GM18951 (cell line): ENCODE results near the gene CFHR4.
"Not testable (repeated sequence)": the region's sequence is repeated elsewhere in the genome, so short reads cannot be mapped to it uniquely, and the experiment has no call there.

ENCODE experiments used
- POLR2A ChIP-seq: IDR thresholded peaks from 4 replicates; pipeline ENCODE4 v1.6.1; 2011; ENCODE audit warnings: mild to moderate bottlenecking; ENCODE audit not compliant: insufficient read length, insufficient read depth; ENCODE audit errors: extremely low read depth
- in situ Hi-C: fragments of 300-500 bp; cut with MboI; formaldehyde crosslinking; loops from one replicate; pipeline ENCODE4 v1.12.0; 2022; ENCODE audit warnings: low sequenced_read_pairs, mixed read lengths, inconsistent platforms; ENCODE audit not compliant: unreplicated experiment

Gene CFHR4

DNA sequence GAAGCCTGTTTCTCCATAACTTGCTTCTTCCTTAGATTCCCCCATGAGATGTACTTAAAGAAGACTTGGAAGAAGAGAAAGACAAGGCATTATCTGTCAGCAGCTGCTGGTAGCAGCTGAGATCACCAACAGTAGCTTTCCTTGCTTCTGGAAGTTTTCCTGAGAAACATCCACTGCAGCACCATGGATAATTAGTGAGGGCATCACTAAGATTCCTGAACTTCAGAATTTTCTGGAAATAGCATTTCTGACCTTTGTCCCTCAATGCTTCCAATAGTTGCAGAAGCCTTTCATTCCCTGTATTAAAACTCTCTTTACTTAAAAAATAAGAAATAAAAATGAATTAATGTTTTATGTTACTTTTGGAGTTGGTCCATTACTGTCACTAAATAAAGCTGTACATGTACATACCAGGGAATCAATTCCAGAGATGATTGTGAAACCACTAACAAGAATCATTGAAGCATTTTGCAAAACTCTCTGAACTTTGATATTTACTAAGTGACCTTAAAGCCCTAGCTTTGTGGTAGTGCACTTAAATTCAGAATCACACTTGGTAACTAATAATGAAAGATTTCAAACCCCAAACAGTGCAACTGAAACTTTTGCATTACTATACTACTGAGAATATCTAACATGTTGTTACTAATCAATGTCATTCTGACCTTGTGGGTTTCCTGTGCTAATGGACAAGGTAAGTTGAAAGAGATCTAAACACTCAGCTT is at the start of gene CFHR4:
Gene CFHR4 (plus strand): TSS at position 538 of the 725 bp plus-strand sequence. CDS start 99 bp downstream, at position 637.
- TF ChIP-seq POLR2A: no peak
- in situ Hi-C loops: no loop called here

DNA sequence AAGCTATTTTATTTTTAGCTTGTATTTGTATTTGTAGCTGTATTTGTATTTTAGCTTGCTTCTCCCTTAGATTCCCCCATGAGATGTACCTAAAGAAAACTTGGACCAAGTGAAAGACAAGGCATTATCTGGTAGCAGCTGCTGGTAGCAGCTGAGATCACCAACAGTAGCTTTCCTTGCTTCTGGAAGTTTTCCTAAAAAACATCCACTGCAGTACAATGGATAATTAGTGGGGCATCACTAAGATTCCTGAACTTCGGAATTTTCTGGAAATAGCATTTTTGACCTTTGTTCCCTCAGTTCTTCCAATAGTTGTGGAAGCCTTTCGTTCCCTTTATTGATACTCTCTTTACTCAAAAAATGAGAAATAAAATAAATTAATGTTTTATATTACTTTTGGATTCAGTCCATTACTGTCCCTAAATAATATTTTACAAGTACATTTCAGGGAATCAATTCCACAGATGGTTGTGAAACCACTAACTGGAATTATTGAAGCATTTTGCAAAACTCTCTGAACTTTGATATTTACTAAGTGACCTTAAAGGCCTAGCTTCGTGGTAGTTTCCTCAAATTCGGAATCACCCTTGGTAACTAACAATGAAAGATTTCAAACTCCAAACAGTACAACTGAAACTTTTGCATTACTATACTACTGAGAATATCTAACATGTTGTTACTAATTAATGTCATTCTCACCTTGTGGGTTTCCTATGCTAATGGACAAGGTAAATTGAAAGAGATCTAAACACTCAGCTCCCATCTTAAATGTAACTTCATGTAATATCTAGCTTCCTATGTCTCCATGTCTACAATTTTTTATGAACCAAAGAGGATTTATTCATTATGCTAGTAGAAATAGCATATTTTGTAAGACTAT is 38.0 kb upstream of the CFHR4 start:
- in situ Hi-C loops: loop anchor here (5.0 kb wide), 1 partner anchor 88 kb away; no protein-coding TSS in a partner anchor

DNA sequence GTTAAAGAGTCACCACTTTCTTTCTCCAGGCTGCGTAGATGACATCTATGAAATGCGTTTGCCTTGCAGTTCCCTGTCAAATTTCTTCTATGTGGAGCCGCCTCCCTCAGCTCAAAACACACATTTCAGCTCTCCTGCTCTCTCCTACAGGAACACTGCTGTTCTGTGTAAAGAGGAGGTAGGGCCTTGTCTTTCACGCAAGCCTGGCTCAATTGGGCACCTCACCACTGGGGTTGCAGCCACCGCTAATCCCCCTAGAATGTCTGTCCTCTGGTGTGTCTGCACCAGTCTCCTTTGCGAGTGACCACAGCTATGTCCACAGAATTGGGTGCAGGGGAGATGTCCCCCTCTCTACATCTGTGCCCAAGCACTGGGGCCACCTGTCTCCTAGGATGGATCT is 31.8 kb upstream of the CFHR4 start:
- TF ChIP-seq POLR2A: no peak

DNA sequence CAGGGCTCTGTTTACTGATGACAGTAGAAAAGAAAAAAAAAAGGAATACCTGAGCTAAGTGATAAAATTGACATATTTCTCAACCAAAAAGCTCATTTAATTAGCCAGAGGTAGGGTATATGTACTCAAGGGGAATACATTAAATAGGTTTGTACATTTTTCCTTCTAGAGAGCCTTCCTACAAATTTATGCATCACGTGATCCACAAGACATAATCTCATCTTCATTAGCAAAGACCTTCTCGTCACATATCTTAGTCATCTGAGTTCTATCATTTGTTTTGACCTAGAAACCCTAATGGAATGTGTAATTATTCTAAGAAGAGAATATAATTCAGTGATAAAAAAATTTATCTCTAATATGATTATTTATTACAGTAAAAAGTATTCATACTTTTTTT is 30.7 kb upstream of the CFHR4 start:
- in situ Hi-C loops: no loop called here

More for the DNA sequence above, 31.8 kb upstream of the CFHR4 start:
- in situ Hi-C loops: no loop called here

DNA sequence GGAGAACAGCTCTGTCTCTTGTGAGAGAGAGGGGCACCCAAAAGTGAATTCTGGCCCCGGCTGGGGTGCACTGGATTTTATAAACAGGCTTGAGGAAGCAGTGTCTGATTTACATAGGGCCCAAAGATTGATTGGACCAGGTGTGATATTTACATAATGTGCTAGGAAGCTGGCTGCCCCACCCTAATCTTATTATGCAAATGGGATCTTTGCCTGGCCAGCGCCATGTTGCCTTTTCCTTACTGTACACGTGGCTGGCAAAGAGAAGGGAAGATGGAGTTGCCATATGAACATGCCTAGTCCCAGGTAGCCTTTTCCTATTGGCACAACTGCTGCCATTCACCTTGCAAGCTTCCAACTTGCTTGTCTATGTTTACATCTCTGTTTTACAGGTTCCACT is 29.0 kb upstream of the CFHR4 start:
- in situ Hi-C loops: no loop called here
- TF ChIP-seq POLR2A: no peak

More for the DNA sequence above, 30.7 kb upstream of the CFHR4 start:
- no peak for TF ChIP-seq POLR2A

DNA sequence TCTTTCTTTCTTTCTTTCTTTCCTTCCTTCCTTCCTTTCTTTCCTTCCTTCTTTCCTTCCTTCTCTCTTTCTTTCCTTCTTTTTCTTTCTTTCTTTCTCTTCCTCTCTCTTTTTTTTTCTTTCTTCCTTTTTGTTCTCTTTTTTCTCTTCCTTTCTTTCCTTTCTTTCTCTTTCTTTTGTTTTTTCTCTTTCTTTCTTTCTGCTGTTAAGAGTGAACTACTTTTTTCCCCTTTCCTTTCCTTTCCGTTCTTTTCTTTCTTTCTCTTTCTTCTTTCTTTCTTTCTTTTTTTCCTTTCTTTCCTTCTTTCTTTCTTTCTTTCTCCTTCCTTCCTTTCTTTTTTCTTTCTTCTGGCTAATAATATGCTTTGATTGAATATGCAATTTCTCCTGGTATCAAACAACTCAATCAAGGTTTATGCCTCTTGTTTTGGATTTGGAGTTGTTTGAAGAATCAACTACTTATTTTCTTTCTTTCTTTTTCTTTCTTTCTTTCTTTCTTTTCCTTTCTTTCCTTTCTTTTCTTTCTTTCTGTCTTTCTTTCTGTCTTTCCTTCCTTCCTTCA is 27.4 kb upstream of the CFHR4 start:
- TF ChIP-seq POLR2A: no peak
- in situ Hi-C loops: no loop called here

DNA sequence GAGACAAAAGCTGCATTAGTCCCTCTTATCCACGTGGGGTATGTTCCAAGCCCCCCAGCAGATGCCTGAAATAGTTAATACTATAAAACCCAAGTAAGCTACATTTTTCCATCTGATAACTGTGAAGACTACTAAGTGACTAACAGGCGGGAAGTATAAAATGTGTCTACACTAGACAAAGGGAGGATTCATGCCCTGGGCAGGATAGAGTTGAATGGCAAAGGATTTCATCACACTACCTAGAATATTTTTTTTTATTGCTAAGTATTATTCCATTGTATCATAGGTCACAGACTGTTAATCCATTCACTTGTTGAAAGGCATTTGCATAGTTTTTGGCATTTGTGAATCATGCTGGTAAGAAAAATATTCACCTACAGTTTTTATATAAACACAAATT is 26.4 kb upstream of the CFHR4 start:
- TF ChIP-seq POLR2A: no peak
- in situ Hi-C loops: no loop called here

DNA sequence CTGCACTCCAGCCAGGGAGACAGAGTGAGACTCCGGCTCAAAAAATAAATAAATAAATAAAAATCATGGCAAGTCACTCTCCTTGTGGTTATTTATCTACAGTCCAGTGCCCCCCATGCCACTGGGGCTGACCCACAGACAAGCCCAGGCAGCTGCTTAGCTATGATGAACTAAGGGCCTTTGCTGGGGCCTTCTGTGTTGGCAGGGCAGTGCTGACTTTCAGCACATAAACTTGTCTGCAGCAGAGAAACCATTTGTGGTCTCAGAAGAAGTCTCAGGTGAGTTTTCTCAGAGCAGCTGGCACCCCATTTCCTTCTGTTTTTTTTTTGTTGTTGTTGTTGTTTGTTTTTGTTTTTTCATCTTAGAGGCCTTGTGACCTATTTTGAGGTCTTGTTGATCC is 20.9 kb upstream of the CFHR4 start:
- TF ChIP-seq POLR2A: no peak
- in situ Hi-C loops: no loop called here

DNA sequence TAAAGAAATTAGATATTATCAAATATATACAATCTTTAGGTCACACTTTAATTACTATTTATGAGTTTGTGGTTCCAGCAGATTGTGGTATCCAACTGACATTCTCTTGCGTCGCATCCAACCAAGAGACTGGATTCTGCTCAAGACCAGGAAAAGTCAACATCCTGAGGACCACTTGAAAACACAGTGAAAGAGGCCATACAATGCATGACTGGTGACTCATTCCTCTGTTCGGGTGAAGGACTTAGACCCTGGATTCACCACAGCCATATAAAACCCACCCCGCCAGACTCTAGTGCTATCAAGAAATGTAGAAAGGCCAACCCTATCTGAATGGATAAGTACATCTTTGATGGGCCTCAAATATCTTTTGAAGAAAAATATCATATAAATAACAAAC is 14.5 kb upstream of the CFHR4 start:
- no peak for TF ChIP-seq POLR2A
- in situ Hi-C loops: no loop called here

DNA sequence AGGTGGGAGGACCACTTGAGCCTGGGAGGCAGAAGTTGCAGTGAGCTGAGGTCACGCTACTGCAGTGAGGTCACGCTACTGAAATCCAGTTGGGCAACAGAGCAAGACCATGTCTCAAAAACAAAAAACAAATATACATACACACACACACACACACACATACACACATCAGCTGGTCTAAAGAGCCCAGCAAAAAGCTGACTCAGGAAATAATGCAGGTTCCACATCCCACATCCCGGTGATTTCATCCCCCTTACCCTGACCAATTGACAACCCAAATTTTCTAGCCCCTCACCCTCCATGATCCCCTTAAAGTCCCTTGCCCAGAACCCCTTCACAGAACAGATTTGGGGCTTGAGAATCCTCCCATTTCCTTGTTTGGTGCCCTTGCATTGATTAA is 11.9 kb upstream of the CFHR4 start:
- TF ChIP-seq POLR2A: no peak
- in situ Hi-C loops: no loop called here

DNA sequence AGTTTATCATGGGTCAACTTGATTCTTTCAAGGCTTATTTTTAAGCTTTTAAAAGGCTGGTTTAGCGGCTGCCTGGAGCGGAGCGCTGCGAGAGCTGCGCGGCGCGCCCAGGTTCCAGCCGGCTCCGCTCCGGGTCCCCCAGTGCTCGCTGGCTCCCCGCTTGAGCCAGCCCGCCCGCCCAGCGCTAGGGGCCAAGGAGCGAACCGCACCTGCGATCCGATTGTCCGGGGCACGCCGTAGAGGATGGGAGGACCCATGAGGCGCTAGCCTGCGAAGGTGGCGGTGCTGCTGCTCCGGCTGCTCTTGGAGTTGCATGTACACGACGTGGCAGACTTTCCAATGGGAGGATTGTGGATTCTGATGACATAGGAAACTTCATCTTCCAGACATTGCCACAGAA is 9.9 kb upstream of the CFHR4 start:
- no peak for TF ChIP-seq POLR2A
- in situ Hi-C loops: no loop called here

DNA sequence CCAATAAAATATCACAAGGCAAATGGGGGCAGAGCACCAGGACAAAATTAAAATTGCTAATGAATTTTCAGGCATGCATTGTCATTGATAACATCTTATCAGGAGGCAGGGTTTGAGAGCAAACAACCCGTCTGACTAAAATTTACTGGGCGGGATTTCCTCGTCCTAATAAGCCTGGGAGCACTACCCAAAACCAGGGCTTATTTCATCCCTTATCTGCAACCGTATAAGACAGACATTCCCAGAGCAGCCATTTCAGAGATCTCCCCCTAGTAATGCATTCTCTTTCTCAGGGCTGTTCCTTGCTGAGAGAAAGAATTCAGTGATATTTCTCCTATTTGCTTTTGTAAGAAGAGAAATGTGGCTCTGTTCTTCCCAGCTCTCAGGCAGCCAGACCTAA is 1.3 kb upstream of the CFHR4 start:
- in situ Hi-C loops: not testable (repeated sequence)

DNA sequence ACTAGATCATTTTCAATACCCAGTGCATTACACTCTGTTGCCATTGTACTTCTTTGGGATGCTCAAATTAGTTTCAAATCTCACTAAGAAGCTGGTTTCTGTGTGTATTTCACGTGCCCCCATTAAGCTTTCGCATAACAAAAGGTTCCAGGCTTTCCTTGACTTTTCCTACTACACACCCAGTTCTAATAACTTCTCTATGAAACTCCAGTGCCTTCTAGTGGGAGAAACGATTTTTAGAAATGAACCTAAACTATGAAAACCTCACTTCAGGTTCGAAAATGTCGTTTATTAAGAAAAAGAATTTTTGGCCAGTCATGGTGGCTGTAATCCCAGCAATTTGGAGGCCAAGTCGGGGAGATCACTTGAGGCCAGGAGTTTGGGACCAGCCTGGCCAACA is 2.8 kb downstream of the CFHR4 start:
- TF ChIP-seq POLR2A: no peak
- in situ Hi-C loops: no loop called here

DNA sequence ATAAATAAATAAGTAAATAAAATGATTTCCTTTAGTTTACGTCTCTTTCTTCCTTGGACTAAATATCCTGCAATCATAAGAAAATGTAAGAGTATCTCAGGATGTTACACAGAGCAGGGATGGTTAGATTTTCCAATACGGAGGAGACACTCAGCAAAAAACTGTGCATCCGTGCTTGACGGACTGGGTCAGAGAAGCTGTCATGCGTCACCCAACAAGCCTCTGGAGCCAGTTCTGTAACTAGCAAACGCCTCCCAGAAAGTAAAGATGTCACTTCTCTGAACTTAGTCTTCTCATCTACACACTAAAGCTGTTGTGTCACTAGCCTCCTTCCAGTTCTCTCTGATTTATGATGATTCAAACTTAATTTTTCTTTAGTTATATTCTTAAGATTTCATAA is 3.4 kb downstream of the CFHR4 start:
- no peak for TF ChIP-seq POLR2A
- in situ Hi-C loops: no loop called here

DNA sequence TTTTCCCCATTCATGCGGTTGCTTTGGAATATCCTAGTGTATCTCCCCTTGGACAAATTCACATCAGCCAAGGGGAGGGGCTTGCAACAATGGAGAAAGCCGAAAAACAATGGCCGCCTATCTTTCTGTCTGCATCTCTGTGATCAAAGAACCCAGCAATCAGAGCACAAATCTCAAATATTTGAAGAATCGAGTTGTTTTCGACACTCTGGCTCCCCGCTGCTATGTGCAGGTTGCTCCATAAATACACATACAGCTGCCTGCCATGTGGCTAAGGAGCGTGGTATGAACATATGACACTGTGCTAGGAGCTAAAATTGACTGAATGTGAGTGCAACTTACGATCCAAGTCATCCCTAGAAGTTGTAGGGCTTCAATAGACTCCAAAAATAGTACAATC is 8.5 kb downstream of the CFHR4 start:
- TF ChIP-seq POLR2A: no peak
- in situ Hi-C loops: no loop called here
